Aortic smooth muscle cell (primary cell): ENCODE results near the gene PI16. TPM values are rescaled to one million over a fixed set of nuclear protein-coding genes. Genes with fewer than 3 reads are reported as not detected.

Source experiments
- total RNA-seq: library from RNA; depleted of rRNA; stranded (reverse); fragments of >200 nt; gene quantifications from 2 replicates; pipeline ENCODE4 v1.2.3, GENCODE V29; 2014

PI16 gene, protein sequence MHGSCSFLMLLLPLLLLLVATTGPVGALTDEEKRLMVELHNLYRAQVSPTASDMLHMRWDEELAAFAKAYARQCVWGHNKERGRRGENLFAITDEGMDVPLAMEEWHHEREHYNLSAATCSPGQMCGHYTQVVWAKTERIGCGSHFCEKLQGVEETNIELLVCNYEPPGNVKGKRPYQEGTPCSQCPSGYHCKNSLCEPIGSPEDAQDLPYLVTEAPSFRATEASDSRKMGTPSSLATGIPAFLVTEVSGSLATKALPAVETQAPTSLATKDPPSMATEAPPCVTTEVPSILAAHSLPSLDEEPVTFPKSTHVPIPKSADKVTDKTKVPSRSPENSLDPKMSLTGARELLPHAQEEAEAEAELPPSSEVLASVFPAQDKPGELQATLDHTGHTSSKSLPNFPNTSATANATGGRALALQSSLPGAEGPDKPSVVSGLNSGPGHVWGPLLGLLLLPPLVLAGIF
- under 0.01 and 0.19 TPM in 2 replicates for total RNA-seq

DNA sequence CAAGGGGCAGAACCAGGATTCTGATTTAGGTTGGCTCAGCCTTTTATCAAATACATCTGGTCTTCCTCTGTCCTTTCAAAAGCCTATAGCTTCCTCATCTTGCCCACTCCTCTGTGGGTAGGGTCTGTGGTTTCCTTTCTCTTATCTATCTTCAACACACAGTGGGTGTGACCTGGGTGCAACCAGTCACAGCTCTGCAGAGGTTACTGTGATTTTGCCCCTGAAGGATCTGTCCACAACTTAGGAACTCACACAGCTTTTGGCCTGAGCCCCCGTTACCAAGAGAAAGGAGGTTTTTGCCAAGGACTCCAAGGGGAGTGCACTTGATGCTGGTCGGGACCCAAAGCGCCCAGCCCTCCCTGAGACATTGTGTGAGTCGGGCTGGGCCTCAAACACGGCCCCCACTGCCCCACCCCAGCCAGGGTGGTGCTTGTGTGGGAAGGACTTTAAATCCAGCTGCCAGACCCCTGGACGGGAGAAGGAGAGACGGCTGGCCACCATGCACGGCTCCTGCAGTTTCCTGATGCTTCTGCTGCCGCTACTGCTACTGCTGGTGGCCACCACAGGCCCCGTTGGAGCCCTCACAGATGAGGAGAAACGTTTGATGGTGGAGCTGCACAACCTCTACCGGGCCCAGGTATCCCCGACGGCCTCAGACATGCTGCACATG, at the start of gene PI16:
TSS of gene PI16 (plus strand) at position 477 of the 670 bp plus-strand sequence. CDS start at position 500, 23 bp downstream.

DNA sequence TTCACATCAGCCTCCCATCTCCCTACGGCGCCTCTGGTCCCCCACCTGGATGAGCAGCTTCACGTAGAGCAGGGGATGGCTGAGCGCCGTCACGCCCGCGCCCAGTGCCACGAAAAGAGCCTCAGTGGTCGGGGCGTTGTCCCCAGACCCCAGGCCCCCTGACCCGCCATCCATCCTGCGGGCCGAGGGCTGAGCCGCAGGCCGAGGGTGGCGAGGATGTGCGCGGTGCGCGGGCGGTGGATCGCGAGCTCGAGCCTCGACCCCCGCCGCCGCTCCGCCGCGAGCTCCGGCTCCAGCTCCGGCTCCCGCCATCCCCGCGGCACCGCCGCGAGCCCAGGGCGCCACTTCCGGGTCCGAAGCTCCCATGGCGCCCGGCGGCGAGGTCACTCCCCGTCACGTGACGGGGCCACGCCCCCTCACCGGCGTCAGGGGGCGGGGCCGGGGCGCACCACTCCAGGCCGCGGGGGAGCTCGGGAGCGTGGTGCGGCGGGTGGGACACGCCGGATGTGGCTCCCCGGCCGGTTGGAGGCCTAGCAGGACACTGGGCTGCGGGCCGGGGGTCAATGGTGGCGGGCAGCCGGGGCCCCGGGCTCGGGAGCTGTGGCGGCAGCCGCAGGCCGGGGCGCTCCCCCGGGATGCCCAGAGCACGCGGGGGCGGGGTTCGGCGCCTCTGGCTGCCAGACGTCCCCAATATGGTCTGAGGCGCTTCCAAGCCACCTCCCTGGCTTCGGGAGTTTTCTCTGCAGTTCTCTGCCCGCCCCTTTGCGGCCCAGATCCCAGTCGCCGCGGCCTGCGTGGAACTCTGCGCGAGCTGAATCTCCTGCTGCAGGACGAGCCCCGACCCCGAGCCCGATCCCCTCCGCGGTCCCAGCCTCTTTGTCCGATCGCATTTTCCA, 31.5 kb downstream of the PI16 start, which contains the start of gene MTCH1:
TSS of gene MTCH1 (minus strand) at position 389 of the 896 bp plus-strand sequence. CDS start at position 366, 23 bp downstream.

DNA sequence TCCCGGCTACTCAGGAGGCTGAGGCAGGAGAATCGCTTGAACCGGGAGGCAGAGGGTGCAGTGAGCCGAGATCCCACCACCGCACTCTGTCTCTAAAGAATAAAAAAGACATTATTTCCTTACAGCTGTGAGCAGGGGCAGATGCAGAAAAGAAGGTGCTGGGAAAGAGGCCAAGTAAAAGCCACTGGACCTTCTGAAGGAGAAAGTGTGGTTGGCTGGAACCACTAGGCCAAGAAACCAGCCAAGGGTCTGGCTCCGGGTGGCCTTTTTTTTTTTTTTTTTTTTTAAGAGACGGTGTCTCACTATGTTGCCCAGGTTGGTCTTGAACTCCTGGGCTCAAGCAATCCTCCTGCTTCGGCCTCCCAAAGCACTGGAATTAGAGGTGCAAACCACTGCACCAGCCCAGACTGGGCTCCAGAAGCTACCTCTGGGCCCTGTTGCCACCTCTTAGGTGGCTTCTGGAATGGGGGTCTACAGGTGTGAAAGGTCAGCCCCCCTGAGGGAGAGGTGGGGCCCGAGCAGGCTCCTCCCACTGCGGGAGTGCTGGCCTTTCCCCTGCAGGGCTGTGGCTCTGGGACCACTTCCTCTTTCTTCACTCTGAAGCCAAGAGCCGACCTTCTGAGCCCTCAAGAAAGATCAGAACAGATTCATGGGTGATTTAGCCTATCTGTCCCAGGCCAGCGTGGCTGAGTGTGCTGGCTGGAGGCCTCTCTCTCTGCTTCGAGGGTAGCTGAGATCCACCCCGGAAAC, 50.7 kb downstream of the PI16 start, which contains the start of gene FGD2:
TSS of gene FGD2 (plus strand) at position 595 of the 750 bp plus-strand sequence. CDS start 163 bp downstream, outside the sequence.

Other genes starting within 250 kb of the PI16 start
- gene CPNE5, start 115.3 kb upstream of the PI16 start, total RNA-seq: 0.31 and 0.40 TPM in 2 replicates
- gene PPIL1, start 79.9 kb upstream of the PI16 start, total RNA-seq: 20.7 and 29.1 TPM in 2 replicates
- gene C6orf89, start 68.8 kb upstream of the PI16 start, total RNA-seq: 37.8 and 43.8 TPM in 2 replicates
- 197 and 223 TPM in 2 replicates for gene MTCH1, start 31.5 kb downstream of the PI16 start, total RNA-seq
- gene FGD2, start 50.9 kb downstream of the PI16 start, total RNA-seq: not detected in 2 replicates
- 3.7 and 6.0 TPM in 2 replicates for gene PIM1, start 215.4 kb downstream of the PI16 start, total RNA-seq